ENCODE results near the gene ATXN7.

The ATXN7 gene

DNA sequence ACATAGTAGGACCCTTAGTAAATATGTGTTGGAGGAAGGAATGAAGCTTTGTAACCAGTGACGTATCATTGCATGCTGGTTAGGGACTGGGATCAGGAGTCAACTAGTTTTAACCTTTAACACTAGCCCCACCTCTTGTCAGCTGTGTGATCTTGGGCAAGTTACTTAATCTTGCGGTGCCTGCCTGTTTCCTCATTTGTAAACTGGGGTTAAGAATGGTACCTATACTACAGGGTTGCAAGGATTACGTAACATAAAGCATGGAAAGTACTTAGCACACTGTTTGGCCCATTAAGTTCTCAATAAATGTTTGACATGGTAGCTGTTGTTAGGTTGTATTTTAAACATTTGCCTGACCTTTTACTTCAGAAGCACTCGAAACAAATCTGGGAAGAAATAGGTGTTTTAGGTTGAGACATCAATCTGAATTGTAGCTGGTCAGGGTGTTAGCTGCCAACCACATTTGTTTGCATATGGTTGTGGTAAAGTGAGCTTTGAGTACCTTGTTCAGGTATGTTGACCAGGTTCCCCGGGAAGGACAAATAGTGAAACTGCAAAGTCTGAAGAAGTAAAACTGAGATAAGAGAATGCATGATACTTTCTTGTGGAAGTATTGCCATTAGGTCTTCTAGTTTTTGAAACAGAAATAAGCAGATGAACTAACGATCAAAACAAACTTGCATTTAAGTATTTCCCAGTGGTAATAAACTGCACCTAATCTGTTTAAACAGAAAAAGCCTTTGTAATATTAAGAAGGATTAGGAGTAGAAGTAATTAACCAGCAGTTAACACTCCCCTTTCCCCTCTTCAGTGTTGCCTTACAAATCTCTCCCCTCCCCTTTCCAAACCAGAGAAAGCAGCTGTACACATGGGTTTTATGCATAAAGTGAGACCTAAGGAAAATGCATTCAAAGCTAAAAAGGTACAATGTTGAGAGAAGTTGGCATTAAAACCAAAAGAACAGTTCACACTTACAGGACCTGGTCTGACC lies 74.3 kb downstream of the ATXN7 start:
- DNase-seq = no peak

DNA sequence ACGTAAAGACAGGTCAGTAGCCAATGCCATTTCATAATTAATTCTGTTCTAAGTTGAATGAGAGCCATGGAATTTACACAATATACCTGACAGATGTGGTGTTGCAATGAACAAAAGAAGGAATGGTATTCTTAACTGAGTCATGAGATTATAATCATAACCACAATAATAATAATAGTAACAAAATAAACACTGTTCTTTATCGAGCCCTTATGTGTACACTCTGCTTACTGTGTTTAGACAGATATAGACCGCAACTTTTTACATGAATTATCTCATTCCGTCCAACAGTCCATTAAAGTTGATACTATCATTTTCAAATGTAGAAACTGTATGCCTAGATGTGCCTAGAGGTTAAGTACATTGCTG lies 76.7 kb downstream of the ATXN7 start:
- DNase-seq = no peak

DNA sequence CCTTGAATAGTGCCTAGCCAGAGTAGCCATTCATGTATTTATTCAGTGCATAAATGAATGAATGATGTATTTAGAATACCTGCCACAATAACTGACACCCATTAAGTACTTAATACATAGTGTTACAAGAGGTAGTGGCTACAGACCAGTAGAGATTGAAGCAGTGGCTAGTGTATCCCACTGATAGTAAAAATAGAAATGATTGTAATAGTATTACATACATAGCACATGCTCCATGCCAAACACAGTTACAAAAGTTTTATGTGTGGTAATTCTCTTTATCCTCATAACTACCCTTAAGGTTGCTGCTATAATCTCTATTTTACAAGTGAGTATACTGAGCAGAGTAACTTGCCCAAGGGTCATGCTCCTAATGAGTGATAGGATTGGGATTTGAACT lies 78.9 kb downstream of the ATXN7 start:
- DNase-seq = no peak

DNA sequence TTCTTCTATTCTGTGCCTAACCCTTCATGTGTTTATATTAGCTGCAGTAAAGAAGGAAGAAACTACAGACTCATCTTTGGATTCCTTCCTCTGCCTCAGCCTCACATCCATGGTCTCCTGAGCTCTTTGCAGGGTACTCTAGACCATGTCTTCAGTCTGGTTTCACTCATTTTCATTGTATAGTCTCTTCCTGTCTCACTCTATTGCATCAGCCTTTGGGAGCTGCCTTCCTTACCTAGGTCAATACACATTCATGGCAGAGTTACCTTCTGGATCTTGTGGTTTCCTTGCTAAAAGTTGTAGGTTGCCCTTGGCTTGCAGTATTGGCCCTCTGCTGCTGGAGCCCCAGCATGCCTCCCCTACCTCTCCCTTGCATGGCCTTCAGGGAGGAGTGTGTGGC lies 80.0 kb downstream of the ATXN7 start:
- DNase-seq = no peak

DNA sequence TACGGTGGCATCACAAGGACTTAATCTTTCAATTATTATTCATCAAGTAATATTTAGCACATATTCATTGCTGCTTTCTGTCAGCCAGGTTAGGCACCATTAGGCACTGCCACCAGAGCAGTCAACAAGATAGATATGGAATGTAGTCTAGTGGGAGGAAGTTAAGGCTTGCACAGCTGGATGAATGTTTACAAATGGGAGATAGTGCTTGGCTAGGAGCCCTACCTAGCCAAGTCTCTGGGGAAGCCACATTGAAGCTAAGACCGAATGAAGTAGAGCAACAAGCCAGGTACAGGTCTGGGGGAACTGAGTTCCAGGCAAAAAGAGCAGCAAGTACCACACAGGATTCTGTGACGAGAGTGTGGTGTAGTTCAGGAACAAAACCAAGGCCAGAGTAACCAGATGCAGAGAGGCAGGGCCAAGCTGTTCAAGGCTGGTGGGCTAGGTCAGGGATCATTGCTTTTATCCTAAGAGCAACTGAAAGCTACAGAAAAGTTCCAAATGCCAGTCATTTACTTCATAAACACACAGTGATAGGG lies 82.0 kb downstream of the ATXN7 start:
- no peak for DNase-seq

DNA sequence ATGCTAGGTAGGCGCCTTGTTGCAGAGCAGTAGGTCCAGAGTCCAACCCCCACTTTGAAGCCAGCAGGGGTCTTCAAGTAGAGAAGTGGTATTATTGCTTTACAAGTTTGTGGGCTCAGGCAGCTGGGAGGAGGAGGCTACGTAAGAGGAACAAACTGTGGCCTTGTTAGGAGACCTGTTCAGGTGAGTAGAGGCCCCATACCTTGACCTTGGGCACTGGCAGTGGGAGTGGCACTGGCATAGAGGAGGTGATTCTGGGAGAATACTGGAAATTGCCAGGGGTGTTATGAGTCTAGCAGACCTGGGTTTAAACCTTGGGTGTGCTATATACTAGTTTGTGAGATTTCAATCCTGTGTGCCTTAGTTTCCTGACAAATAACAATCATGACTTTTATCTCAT lies 83.1 kb downstream of the ATXN7 start:
- no peak for DNase-seq

DNA sequence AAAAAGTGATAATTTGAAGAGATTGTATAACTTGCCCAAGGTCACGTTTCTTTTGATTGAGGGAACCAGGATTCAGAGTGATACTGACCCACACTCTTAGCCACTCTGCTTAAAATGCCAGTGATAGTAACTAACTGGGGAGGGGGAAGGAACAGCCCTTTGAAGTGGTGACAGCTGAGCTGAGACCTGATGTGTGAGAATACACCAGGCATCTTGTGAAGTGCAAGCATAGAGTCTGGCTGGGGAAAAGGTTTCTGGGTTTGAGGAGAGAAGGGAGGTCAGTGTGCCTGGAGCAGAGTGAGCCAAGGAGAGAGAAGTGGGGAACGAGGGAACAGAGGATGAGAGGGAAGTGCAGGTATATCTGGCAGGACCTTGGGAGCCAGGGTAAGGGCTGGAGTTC lies 83.9 kb downstream of the ATXN7 start:
- DNase-seq = no peak

DNA sequence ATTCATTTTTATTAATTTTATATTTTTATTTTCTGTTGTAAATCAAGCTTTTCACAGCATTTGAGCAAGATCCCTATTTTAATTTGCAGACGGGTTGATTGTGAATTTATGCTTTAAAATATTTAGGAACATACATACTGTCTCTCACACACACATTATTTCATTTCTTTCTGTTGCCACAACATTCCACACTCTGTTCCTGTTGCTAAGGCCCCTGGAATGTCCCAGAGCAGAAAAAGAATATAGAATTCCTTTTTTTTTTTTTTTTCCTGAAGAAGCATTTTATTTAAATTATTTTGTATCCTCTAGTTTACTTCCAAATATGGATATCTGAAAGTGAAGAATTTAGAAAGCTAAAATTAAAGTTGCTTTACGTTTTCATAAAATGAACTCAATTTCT lies 85.3 kb downstream of the ATXN7 start:
- DNase-seq = no peak

DNA sequence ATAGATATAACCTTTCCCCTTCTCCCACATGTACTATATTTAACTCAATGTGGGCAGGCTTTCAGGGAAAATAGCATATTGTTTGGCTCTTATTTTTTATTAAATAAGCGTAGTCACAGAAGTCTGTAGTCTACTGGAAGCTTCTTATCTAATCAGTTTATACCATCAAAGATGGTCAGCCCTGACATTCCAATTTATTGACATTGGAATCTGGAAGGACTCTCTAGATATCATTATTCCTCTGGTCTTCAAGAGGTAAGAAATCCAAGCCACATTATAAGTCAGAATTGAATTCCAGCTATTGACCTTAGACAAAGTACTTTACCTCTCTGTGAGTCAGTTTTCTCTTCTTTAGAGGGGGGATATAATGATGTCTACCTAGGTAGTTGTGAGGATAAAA lies 87.0 kb downstream of the ATXN7 start:
- DNase-seq = no peak

DNA sequence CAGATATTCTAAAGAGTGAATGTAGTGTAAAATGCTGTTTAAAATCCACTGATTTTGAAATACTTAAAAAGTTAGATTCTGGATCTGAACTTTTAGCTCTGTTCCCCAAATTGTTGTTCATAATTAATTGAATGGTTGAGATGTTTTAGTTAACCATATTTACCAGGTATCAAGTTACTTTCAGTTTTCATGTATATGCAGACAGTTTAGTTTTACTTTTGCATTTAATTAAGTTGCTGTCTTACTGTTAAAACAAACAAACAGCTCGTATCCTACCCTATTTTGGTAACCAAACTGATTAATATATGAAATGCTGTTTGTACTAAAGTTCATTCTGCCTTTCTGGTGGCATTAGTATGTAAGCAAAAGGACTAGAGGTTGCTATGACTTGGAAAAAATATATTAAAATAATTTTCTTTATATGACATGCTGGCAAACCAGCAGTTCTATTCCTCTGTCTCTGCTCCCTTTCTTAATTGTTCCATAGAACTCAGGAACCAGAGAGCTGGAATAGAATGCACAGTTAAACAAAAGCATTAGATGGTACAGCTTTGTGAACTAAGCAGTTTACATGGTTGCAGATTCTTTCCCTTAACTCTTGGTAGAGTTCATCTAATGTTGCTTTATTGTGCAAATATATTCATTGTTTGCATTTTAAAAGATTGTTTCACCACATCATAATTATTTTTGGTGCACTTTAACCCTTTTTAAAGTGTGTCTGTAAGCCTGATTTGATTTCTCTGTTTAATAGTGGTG lies 88.0 kb downstream of the ATXN7 start:
- DNase-seq = no peak

DNA sequence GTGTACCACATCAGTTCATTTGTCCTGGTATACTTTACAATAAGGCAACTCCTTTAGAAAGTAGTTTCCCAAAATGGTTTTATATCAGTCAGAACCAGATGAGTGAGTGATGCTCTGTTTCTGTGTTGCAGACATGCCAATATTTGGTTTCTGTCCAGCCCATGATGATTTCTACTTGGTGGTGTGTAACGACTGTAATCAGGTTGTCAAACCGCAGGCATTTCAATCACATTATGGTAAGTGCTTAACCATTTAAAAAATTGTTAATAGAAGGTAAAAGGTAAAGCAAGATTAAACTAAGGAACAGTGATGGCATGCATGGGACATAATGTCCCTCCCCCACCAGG lies 88.6 kb downstream of the ATXN7 start:
- no peak for DNase-seq

DNA sequence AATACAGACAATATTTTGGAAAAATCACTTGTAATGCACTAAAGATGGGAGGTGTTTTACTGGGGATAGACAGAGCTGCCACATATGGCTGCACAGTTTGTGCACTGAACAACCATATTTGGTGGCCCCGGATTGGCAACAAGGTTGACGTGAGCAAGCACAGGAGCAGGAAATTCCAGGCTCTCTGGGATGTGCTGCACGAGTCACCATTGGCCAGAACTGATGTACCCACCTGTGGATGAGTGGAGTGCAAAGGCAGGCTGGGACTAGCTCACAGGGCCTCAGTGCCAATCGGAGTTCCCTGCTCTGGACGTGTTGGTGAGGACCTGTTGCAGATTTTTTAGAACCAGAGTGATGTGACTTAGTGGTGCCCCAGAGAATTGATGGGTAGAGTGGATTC lies 90.5 kb downstream of the ATXN7 start:
- DNase-seq = no peak

DNA sequence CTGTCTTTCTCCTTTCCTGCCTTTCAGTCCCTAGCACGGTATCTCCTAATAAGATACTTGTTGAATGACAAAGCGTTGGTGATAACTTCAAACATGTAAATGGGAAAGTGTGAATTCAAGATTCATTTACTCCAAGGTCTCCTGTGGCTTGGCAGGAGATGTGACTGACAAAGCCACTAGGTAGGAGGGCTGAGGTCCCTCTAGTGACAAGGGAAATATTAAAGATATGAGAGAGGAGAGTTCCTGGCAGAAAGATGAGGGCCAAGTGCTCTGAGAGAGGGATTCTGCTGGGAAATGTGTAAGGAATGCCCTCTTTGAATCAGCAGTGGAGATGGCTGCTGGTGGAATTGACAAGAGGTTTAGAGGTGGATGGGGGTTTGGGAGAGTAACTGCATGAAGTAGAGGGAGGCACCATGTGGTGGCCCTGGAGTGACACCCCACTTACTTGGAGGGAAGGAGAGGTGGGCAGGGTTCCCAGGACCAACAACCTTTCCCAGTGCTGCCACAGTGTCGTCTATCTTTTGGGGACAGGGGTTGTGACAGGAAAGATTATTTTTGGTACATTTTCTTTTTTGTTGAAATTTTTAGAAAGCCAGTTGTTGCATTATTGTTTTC lies 91.5 kb downstream of the ATXN7 start:
- DNase-seq = no peak

DNA sequence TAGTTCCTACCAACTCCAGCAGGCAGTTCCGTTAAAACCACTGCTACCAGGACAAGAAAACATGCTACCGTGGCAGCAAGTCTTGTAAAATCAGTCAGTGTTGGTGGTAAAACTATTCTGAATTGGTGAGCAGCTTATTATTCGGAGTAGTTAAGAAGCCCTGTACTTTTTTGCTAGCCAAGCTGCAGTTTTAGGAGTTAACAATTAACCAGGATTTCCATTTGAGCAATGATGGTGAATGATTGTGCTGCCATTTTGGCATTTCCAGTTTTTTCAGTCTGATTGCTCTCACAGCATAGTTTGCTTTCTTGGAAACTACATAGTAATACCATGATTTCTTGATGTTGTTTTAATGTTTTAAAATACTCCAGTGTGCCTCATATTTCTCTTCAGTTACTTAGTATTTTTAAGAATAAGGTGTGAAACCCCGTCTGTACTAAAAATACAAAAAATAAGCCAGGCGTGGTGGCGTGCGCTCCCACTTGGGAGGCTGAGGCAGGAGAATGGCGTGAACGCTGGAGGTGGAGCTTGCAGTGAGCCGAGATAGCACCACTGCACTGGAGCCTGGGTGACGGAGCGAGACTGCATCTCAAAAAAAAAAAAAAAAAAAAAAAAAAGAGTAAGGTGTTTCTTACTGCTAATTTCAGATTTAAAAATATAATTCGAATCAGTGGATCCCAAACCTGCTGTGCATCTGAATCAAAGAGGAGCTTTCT lies 92.3 kb downstream of the ATXN7 start:
- DNase-seq = no peak

DNA sequence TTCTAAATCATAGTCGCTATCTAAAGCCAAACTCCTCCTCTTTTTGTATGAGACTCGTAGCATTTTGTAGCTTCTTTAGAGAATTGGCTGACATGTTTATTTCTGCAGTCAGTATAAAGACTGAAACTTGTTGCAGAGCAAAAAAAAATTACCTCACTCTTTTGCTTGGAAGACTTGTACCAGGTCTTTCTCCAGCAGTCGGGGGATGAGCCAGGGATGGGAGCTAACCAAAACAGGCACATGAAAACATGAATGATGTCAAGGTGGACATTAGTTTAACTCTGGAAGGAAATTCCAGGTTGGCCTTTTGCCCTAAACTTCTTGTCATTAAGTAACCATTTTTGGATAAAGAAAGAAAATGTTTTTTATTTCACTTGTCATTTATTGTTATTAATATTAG lies 95.5 kb downstream of the ATXN7 start:
- DNase-seq = no peak

DNA sequence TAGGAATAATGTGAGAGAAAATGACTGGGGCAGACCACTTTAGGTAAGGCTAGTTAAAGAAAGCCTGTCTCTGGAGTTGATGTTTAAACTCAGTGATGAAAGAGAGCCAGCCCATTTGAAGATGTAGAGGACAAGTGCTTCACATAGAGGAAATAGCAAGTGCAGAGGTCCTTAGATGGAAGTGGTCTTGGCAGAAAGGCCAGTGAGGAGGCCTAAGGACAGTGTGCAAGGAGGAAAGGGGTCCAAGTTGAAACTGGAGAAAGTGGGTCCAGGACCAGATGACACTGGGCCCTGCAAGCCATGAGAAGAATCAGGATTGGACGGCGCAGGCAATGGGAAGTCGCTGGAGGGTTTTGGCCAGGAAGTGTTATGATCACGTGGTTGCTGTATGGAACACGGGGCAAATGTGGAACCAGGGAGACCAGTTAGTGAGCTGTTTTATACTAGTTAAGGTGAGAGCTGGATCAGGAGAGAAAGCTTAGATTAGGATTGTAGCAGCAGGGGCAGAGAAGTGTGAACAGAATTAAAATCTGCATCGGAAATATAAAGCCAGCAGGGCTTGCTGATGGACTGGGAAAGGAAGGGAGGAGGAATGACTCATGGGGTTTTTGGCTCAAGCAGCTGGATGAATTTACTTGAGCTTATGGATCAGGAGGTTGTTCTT lies 96.5 kb downstream of the ATXN7 start:
- peak in 1 of 2 donors; percentile 58 for DNase-seq

DNA sequence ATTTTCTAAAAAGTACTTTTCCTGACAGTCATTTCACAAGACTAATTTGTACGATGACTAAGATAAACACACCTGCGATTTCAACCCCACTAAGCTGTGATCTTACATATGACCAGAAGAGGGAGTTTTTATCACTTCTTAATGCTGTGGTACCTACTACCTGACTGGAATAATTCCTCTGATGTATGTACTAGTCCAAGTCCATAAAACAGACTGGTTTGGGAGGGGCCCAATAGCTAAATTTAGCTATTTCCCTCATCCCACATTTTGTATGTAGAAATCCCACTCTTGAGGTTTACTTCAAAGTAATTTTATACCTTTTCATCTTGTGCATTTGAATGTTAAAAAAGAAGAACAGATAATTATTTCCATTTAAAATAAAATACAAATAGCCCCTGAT lies 98.2 kb downstream of the ATXN7 start:
- no peak for DNase-seq

DNA sequence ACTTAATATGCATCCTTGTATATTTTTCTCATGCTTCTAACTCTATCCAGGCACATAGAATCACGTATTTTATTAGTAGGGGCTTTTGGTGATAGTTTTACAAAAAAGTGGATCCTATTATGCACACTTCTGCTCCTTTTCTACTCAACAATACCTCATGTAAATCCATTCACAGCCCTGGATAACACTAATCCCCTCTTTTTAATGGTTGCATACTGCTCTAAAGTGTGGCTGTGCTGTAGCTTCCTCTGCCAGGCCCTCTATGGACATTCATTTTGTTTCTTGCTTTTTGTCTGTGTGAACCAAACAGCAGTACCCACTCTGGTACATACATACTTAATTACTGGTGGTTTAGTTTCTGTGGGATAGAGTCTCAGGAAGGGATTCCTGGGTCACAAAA lies 99.8 kb downstream of the ATXN7 start:
- no peak for DNase-seq

DNA sequence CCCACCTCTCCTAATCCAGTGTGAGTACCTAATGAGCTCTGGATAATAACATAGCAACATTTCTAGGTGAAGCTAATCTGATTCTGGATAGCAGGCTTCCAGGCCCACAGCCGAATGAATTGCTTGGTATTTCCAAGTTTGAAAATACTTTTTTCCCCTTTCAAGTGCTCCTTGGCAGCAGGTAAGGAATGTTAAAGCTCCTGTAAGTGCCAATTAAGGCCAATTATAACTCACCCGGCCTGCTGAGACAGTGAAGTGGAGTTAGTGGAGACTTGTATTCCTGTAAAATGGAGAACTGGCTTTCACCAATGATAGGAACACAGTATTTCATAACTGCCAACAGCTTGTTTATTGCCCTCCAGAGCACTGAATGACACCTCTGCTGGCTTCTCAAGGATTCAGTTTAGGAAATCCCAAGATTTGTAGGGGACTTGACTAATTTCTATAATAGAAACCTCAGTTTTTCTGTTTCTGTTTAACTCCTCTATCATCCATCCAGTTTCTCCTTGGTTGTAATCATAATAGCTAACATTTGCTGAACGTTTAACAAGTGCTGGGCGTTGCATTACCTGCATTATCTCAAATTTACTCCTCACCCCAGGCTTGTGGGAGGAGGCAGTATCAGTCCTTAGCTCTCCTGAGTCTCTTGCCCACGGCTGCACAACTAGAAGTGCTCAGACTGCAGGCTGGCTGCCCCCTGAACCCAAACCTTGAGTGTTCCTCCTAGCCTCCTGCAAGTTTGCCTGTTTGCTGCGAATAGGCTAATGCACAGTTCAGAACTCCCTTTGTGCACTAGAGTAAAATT lies 101.2 kb downstream of the ATXN7 start:
- no peak for DNase-seq

DNA sequence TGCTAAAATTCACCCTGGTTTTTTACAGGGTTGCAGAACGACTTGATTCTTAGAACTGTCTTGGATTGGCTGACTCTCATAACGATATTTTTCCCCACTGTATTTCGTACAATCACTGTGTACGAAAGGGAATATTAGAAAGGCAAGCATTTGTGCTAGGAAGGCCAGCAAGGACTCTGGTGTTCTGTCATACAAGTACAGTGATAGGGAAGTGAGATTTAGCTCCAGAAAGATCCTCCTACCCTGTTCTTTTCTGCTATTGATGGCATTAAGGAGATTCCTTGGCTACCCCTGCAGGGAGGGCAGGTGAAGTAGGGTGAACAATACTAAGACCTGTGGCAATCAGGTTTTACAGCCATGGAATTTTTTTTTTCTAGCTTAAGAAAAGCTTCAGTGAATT lies 102.3 kb downstream of the ATXN7 start:
- no peak for DNase-seq

DNA sequence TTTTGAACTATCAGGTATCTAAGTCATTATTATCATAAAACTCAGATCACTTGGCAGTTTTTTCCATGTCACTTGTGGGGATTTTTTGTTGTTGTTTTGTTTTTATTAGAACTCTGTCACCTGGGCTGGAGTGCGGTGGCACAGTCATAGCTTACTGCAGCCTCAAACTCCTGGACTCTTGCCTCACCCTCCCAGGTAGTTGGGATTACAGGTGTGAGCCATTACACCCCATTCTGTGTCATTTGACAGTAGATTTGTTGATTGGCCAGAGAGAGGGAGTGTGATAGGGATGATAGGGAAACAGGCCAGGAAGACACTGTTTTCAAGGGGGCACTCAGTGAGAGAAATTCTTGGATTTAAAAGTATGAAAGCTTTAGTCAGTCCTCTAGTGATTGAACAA lies 103.2 kb downstream of the ATXN7 start:
- DNase-seq = no peak
